T1000 (cell line): ENCODE measurements around the gene SYNGAP1.

Source experiments
- DNase-seq: peaks from one replicate; lab custom pipeline; 2025; ENCODE audit warnings: mixed read lengths; lab: John Stamatoyannopoulos, UW

Gene SYNGAP1

DNA sequence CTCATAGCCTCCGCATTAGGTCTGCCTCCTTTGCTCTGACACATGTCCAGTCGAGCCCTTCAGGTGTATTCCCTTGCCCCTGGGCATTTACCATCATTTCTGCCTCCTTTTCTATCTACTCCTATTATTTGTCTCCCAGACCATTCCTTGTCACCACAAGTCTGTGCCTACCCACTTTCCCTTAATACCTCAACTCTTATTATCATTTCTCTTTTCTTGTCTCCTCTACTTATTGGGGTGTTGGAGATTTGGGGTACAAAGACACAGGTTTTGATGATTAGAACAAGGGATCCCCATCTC is 1.4 kb downstream of the SYNGAP1 start:
- DNase-seq = no peak

DNA sequence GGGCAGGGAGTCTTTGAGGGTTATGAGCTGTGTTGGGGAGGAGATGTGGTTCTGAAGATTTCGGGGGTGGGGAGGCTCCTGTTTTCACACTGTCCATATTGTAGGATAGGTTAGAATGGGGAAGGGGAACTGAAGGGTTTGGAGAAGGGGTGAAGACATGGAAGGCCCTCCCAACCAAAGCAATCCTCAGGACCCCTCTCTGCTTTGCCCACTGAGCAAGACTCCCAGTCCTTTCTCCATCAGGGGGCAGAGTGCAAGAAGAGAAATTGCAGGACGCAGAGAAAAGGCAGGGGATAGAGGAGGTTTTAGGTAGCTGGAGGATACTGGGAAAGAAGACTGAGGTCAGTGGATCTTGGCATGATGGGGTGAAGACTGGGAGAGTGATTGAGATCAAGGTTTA is 3.9 kb downstream of the SYNGAP1 start:
- no peak for DNase-seq

DNA sequence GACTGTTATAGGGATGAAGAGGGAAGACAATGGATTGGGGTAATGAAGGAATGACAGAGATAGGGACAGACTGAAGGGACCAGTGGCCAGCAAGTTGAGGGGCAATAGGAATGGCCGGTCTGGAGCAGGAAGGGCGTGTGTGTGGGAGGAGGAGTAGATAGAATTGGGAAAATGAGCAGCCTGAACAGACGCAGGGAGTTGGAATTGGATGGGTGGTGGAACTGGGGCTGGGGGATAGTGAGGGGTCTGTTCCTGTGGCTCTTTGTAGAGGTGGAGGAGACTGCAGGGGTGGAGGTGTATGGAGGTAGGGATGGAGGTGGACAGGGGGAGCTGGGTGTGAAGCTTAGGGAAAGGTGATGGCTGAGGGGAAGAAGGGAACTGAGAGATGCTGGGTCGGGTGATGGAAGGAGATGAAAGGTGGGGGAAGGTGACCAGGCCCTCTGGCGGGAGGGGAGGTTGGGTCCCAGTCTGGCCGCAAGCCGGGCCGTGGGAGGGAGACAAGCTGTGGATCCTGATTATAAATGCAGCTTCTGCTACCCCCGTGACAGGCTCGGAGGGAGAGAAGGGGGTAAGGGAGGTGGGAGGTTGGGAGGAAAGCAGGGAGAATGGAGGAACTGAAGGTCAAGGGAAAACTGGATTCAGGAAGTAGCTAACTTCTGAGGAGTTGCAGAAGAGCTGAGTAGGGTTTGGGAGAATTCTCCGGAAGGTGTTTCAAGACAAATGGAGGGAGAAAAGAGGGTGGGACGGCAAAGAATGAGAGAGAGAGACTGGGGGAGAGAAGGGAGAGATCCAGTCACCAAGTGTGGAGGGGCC is 5.2 kb downstream of the SYNGAP1 start:
- DNase-seq = no peak

DNA sequence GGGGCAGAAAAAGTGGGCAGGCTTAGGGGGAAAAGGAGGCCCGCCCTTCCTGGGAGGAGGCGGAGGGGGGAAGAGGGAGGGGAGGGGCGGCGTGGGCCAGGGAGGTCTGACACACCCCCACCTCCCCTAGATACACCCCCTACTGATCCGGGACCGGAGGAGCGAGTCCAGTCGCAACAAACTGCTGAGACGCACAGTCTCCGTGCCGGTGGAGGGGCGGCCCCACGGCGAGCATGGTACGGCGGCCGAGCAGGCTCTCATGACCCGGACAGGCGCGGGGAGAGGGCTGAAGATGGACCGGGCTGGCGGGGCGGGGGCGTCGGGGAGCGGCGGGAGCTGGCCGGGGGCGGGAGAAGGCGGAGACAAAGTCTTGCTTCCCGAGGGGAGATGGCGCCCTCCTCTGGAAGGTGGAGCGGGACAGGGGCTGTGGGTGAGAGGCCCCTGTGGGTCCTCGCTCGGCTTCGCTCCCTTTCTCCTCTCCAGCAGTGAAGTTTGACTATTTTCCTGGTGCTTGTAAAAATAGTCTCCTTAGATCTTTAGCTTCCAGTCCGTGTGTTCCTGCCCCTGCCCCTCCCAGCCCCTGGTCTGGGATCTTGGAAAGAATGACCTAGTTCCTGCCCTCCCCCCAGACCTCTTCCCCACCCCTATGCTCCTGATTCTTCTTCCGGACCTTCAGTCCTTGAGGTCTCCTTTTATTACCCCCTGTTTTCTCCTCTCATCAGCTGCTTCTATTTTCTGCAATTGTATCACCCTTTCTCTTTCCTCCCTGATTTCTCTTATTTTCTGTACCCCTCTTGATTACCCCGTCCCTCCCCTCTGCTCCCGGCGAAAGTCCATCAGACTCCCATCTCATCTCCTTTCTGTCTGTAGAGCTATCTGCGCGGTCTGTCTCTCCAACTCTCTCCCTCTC is 6.1 kb downstream of the SYNGAP1 start:
- DNase-seq = peak; percentile 65

DNA sequence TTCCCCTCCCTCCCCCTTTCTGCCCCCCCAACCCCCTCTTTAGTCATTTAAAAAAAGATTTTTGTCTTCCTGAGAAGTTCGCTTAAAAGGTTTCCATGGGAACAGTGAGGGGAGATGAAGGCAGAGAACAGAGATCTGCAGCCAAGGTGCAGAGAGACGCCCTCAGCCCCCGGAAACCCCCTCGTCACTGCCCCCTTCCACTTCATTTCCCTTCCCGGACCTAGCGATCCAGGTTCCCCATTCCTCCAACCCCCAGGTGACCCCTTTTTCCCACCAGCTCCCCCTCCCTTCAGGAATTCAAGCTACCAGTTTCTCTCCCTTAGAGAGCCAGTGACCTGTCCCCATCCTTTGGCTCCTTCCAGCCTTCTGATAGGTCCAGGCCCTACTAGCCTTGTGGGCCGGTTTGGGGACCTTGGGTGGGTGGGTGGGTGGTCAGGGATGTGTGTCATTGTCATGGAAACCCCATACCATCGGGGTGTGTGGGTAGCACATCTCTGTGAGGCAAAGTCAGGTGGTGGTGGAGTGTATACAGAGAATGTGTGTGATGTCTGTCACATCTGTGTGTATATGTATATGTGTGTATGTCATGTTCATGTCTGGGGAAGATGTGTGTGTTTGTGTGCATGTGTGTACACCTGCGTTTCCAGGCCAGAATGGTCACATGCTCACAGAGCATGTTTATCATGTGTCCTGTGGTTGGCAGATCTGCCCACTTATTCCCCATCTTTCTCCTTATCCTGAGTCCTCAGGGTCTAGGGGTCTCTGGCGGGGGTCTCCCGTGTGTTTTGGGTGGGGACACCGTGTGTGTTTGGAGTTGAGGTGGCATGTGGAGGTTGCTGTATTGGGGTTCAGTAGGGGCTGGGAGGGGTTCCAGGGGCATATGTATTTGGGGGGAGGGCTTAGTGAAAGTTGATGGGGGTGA is 7.0 kb downstream of the SYNGAP1 start:
- no peak for DNase-seq

DNA sequence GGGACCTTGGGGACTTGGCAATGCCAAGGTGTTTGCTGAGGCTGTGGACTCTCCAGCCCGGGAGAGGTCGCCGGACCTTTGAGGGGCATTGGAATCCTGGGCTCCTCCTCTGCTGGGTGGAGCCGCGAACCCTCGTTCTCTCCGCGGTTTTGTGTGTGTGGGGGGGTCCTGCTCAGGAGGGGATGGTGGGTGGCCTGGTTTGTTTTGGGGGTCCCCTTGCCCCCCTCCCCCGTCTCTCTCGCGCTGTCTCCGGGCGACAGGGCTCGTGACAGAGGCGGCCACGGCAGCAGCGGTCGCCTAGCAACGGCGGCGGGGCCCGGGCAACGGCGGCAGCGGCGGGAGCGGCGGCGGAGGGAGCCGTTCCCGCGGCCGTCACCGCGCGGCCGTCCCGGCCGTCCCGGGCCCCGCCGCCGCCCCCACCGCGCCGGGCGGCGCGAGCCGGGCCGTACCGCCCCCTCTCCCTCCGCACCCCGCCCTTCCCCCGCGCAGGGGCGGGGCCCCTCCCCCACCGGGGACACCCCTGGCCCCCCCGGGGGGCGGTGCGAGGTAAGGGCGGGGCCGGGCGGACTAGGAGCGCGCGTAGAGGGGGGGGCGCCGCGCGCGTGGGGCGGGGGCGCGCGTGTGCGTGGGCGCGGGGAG is 7.8 kb downstream of the SYNGAP1 start:
- no peak for DNase-seq

DNA sequence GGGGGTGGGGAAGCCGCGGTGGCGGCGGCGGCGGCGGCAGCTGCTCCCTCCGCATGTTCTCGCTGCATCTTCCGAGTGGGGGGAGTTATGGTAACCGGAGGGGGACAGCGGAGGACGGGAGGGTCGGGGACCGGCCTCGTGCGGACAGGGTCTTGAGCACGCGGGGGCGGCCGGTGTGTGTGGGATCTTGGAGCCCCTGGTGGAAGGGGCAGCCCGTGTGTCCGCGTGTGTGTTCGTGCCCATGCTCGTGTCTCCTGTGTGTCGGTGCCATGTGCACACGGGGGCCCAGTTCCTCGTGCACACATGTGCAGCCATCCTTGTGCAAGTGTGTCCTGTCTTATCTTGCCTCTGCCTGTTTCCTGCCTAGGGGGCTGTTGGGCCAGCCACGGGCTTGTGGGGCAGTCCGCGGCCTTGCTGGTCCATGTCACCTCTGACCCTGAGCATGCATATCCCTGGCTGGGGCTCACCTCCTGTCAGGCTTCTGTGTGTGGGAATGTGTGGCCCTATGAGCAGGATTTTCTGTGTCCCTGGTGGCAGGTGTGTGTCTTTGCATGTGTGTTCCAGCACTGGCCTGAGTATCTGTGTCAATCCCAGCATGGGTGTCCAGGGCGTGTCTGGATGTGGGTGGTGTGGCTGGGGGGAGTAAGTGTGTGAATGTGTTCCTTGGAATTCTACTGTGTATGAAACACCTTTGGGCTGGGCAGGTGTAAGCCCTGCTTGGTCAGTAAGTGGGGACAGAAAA is 8.5 kb downstream of the SYNGAP1 start:
- DNase-seq = no peak

DNA sequence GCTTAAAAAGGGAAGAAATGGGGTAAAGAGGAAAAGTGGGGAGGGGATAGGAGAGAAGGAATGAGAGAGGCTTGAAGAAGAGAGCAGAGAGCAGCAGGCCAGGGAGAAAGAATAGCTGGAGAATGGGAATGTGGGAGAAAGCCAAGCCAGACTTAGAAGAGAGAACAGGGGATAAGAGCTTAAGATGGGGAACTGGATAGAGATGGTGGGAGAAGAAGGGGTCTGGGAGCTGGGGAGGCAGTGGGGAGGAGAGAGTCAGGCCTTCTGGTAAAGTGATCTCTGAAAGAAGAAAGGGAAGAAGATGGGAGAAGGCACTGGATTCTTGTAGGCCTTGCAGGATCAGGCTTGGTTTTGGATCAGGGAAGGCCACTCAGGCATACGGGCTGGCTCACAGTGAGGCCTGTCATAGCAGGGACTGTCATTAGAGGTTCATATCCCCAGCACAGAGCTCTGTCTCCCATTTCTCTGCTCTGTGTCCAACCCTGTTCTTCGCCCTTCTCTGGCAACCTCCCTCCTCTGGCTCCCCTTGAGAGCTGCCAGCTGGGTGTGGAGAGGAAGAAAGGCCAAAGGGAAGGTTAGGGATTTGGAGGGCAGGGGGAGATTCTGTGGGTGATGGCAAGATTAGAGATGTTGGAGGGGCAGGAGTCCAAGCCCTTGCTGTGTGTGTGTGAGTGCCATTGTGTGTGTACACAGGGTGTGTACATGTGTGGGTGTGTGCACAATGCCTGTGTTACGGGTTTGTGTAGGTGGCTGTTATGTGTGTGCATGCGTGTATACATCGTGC is 9.3 kb downstream of the SYNGAP1 start:
- DNase-seq = no peak

DNA sequence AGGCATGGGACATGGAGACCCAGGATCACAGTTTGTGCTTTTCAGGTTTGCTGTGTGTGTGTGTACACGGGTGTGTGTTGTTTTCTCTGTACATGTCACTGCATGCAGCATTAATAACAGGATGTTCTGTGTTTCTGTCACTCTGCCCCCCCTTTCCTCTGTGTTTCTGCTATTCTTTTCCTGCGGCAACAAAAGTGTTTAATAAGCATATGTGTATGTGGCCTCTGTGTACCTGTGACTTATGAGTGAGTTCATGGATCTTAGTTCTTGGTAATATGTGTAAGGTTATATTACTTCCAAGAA is 9.8 kb downstream of the SYNGAP1 start:
- no peak for DNase-seq

DNA sequence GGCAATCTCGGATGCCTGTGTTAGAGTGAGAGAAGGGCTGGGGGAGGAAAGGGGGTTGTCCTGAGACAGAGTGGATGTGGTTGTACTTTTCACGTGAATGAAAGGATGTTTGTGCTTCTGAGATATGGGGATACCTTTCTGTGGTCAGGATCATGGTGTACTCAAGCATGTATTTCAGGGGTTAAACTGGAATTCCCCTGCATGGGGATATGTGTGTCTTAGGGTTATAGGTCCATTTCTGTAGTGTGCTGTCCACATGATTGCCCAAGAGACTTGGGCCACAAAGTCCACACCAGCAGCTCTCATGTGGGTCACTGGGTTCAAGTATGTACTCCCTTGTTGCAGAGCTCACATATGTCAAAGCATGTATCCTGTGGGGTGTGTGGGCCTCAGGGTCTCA is 10.5 kb downstream of the SYNGAP1 start:
- DNase-seq = no peak

DNA sequence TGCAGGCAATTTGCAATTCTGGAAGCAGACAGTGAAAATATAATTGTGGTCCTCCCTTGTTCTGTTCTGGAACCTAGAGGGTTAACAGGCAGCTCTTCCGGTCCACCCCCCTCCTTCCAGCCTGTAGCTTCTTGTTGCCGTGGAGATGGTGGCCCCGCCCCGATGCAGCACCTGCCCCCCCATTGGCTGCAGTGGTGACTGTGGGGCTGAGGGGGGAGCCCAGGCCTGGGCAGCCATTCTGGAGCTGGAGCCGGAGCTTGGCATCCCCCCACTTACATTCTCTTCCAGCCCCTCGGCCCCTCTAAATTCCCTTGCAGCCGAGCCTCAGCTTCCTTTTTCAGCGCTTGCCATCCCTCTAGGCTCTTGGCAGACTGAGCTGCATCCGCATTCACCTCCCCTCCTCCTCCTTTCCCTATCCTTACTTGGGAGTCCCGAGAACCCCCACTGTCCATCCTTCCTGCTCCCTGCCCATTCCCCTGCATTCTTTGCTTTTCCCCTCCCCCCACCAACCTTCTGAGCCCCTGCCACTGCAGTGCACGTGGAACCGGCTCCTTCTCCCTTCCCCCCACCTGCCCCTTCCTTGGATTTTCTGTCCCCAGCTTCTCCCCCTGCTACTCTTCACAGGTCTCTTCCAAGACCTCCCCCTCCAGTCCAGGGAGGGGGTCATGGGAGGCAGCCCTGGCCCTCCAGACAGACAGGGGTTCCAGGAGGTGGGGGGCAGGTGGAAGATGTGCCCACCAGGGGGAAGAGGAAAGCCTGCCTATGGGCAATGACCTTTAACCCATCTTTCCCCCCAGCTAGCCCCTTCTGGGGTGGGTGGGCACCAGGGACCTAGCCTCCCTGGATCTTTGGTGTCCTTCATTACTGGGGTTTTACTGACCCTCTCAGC is 11.4 kb downstream of the SYNGAP1 start:
- DNase-seq = no peak

DNA sequence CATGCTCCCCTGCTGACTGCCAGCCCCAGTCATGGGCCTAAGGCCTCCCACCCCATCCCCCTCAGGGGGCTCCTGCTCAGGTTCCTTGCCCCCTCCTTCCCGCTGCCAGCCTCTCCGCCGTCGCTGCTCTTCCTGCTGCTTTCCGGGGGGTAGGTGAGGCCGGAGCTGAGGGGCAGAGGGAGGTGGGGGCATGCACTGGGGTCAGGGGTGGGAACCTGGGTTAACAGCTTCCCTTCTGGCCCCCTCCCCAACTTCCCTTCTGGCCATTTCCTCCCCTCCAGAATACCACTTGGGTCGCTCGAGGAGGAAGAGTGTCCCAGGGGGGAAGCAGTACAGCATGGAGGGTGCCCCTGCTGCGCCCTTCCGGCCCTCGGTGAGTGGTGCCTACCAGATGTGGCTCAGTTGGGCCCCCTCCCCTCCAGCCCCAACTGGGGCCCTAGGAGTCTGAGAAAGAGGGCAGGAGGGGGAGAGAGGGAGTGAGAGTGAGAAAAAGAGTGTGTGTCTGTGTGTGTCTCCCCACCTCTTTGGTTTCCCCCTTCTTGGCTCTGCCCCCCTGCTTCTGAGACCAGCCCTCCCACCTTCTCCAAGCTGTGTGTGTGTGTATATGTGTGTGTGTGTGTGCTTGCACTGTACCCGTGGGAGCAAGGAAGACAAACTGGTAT is 12.1 kb downstream of the SYNGAP1 start:
- no peak for DNase-seq

DNA sequence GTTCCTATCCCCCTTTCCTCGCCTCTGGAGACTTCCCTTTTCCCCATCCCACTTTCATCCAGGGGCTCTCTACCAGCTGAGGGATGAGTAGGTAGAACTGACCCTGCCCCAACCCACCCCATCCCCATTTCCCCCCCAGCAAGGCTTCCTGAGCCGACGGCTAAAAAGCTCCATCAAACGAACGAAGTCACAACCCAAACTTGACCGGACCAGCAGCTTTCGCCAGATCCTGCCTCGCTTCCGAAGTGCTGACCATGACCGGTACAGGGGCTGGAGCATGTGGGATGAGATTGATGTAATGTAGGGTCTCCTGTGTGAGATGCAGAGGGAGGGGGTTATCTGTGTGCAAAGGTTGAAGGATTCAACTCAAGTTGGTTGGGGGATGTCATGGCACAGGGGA is 12.7 kb downstream of the SYNGAP1 start:
- DNase-seq = no peak

DNA sequence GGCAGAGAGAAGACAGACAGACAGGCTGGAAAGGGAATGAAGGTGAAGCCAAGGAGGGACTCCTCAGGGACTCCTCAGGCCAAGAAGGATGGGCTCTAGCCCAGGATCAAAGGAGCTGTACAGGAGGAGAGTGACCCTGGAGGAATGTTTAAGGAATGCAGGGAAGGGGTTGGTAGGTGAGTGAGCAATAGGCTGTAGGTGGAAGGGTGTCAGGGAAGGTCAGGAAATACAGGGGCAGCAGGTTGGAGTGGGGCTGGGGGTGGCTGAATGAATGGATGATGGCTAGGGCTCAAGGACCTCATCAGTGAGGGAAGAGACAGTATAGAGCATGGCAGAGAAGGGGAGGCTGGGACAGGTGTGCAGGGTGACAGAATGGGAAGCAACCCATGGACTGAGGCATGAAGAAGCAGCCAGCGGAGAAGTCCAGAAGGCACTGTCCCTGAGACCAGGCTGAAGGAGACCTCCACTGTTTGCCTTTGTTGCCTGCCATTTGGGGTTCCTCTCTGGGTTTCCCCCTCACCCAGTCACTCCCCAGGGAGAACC is 13.2 kb downstream of the SYNGAP1 start:
- no peak for DNase-seq

DNA sequence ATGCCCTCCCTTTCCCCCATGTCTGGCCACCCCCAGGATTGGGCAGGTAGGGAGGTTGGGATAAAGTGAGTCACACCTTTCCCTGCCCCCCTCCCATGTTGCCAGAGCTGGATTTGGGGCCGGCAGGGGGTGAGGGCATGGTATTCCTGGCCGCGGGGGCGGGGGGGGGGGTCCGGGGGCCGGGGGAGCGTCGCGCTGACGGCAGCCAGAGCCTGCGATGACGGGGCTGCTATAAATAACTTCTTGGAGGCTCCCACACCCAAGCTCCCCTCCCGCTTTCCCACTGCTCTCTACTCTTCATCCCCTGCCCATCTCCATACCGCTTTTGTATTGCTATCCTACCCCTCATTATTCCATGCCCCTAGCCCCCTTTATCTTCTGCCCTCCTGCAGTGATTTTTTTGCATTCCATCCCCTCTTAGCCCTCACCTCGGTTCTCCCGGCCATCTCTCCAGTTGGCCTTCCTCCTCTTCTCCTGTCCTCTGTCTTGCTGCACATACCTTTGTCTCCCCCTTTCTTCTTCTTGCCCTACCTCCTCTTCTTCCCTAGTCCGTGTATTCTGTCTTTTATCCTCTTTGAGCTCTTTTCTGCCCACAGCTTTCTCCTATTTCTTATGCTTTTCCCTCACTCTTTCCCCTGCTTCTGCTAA is 13.8 kb downstream of the SYNGAP1 start:
- no peak for DNase-seq

DNA sequence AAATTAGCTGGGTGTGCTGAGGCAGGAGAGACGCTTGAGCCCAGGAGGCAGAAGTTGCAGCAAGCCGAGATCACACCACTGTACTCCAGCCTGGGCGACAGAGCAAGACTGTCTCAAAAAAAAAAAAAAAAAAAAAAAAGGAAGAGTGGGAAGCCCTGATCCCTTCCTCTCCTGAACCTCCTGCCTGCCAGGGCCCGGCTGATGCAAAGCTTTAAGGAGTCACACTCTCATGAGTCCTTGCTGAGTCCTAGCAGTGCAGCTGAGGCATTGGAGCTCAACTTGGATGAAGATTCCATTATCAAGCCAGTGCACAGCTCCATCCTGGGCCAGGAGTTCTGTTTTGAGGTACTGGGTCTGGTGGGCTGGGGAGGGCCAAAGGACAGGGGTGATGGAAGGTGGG is 15.1 kb downstream of the SYNGAP1 start:
- DNase-seq = no peak

DNA sequence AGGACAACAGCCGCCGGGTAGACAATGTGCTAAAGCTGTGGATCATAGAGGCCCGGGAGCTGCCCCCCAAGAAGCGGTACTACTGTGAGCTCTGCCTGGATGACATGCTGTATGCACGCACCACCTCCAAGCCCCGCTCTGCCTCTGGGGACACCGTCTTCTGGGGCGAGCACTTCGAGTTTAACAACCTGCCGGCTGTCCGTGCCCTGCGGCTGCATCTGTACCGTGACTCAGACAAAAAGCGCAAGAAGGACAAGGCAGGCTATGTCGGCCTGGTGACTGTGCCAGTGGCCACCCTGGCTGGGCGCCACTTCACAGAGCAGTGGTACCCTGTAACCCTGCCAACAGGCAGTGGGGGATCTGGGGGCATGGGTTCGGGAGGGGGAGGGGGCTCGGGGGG is 17.8 kb downstream of the SYNGAP1 start:
- DNase-seq = no peak

DNA sequence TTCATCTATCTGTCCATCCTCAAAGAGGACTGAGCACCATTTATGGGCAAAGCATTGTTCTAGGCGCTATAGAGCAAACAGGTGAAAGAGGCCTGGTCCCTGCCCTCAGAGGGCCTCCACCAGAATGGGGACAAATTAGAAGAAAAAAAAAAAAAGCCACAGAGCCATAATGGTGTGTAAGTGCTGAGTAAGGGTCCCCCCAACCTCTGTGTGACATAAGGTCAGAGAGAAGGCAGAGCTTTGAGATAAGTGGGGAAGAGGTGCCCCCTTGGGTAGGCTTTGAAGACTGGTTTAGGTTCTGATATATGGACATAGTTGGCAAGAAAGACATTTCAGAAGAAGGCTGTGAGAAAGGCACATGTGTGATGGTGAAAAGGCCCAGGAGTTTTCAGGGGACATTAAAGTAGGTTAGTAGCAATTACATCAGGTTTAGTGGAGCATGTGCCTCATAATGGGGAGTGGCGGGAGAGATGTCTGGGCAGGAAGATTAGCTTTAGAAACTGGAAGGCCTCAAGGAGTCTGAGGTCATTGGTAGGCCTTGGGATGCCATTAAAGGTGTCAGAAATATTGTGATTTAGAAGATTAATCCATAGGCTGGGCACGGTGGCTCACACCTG is 19.2 kb downstream of the SYNGAP1 start:
- no peak for DNase-seq
